ENCODE data around the gene FAM221A.

Gene FAM221A

DNA sequence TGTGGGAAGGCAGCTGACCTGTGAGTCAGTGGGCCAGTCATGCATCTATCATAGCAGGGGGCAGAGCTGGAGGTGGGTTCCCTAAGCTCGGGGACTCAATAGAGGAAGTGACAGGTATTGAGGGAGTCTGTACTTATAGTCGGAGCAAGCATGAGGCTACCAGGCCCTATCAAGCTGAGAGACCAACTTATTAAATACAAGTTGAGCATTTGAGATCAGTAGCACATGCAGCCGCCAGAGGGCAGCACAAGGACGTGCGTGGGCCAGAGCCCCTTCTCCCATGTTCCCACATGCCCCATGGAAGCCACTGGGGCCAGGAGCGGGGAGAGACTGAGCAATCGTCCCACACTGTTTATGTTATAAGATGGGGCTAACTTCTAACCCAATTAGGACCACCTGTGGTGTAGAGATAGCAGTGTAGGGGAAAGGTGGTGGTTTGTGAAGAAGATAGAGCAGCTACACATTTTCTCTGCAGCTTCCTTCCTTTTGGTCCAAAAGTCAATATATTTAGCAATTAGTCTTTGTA is 17.0 kb downstream of the FAM221A start:
- TF ChIP-seq, protein P1, sequence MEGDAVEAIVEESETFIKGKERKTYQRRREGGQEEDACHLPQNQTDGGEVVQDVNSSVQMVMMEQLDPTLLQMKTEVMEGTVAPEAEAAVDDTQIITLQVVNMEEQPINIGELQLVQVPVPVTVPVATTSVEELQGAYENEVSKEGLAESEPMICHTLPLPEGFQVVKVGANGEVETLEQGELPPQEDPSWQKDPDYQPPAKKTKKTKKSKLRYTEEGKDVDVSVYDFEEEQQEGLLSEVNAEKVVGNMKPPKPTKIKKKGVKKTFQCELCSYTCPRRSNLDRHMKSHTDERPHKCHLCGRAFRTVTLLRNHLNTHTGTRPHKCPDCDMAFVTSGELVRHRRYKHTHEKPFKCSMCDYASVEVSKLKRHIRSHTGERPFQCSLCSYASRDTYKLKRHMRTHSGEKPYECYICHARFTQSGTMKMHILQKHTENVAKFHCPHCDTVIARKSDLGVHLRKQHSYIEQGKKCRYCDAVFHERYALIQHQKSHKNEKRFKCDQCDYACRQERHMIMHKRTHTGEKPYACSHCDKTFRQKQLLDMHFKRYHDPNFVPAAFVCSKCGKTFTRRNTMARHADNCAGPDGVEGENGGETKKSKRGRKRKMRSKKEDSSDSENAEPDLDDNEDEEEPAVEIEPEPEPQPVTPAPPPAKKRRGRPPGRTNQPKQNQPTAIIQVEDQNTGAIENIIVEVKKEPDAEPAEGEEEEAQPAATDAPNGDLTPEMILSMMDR (IDR thresholded peaks at IDR 0.05; ENCODE audit: low read depth, low read length, missing control alignments) = peak; percentile 86
- no peak overlapping the region for H3K4me3 ChIP-seq (ENCODE audit: low read depth, low read length)
- no peak for DNase-seq (ENCODE audit: low read depth)

DNA sequence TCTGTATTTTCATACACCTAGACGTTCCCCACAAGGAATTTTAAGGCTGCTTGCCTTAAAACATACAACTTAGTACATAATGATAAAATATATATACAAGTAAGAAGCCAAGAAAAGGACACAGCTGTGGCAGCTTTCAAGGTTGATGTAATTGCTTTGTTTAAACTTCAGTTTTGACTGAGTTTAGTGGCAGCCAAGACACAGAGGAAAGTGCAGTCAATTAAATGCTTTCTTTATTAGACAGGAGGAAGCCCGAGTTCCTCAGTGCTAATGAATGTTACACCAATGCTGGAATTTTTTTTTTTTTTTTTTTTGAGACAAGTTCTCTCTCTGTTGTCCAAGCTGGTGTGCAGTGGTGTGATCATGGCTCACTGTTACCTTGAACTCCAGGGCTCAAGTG is 18.8 kb downstream of the FAM221A start:
- TF ChIP-seq, protein P1 (IDR thresholded peaks at IDR 0.05; ENCODE audit: low read depth, low read length, missing control alignments) = no peak
- no peak overlapping the region for H3K4me3 ChIP-seq (ENCODE audit: low read depth, low read length)
- no peak for DNase-seq (ENCODE audit: low read depth)

DNA sequence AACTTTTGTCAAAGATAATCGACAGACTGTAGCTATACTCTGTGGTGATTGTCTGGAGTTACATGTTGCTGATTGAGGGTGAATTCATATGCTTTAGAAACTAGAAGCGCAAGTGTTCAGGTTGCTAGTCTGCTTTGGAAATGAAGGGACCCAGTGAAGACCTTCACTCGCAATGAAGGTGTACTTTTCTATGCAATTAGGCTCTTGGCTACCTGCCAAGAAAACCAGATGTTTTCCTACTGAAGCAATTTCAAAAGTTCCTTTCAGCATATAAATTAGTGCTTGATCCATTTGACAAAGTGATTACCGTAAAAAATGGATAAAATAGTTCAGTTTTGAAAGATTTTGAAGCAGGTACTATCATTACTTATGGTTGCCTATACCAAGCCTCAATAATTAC is 20.0 kb downstream of the FAM221A start:
- TF ChIP-seq, protein P1 (IDR thresholded peaks at IDR 0.05; ENCODE audit: low read depth, low read length, missing control alignments) = no peak
- no peak for DNase-seq (ENCODE audit: low read depth)
- H3K4me3 ChIP-seq (ENCODE audit: low read depth, low read length) = no peak overlapping the region

DNA sequence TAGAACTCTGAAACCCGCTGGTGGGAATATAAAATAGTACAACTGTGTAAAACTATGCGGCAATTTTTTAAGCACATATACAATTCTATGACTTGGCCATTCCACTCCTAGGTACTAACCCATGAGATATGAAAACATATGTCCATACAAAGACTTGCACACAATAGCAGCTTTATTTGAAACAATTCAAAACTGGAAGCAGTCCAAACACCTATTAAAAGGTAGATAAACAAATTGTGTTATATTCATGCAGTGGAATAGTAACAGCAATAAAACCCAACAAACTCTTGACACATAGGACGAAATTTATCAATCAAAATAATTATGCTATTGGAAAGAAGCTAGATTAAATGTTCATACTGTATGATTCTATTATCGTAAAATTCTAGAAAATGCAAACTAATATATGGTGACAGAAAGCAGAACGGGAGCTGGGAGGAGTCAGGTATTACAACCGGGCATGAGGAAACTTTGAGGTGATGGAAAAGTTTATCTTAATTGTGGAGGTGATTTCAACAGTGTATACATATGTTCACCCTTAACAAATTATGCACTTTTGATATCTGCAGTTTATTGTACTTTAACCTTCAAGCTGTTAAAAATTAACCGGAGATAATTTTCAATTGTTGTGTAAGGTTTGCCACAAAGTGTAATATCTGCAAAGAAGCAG is 29.2 kb downstream of the FAM221A start:
- TF ChIP-seq, protein P1 (IDR thresholded peaks at IDR 0.05; ENCODE audit: low read depth, low read length, missing control alignments) = no peak
- no peak for DNase-seq (ENCODE audit: low read depth)
- no peak overlapping the region for H3K4me3 ChIP-seq (ENCODE audit: low read depth, low read length)

DNA sequence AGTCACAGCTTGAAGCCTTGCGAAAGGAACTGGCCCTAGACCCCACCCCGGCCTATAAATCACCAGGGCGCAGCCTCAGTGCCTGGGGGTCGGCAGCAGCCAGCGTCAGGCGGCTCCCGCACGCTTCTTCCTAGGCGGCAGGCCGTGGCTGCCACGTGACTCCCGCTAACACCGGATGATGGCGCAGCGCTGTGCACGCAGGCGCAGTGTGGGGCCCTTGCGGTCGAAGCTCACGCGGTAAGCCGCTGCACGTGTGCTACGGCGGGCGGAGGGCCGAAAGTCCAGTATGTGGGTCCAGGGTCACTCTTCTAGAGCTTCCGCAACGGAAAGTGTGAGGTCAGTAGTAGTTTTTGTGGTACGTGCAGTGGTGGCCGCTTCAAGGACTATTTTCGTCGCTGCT is 30.0 kb downstream of the FAM221A start, which contains the start of gene STK31:
TSS of gene STK31 (plus strand) at position 220 of the 400 bp plus-strand sequence. CDS start at position 287, 67 bp downstream.
- no peak for DNase-seq (ENCODE audit: low read depth)
- TF ChIP-seq, protein P1 (IDR thresholded peaks at IDR 0.05; ENCODE audit: low read depth, low read length, missing control alignments) = no peak
- H3K4me3 ChIP-seq (ENCODE audit: low read depth, low read length) = no peak within 1 kb of the TSS

DNA sequence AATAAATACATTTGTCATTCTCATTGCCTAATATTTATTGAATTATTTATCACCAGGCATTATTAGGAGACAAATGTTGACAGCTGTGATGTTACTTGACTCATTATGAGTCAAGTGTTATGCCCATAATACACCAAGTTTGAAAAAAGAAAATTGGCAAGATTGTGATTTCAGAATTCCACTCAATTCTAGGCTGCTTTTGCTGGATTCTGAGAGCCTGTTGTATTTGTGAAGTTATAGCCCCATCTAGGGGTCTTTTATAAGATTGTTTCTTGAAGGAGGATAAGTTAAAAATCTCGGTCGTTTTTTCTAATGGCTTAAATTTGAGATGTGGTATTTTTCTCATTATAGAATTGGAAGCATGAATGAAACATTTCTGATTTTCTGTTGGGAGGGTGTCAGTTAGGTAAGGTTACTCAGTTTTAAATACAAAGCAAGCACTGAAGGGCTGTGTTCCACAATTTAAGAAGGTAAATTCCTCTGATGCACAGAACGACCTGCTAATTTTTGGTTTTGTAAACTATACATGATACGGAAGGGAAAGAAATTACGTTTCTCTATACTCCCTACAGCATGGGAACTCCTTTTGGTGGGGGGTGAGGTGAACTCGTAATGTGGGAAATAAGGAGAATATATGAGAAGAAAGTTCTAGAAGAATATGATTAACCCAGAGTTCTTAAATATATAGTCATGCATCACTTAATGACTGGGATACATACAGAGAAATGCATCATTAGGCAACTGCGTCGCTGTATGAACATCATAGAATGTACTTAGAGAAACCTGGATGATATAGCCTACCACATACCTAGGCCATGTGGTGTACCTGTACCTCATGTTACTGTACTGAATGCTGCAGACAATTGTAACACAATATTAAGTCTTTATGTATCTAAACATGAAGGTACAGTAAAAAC is 32.6 kb downstream of the FAM221A start:
- DNase-seq (ENCODE audit: low read depth) = peak; percentile 26
- H3K4me3 ChIP-seq (ENCODE audit: low read depth, low read length) = no peak overlapping the region
- TF ChIP-seq, protein P1 (IDR thresholded peaks at IDR 0.05; ENCODE audit: low read depth, low read length, missing control alignments) = peak; percentile 27
